ENCODE data around the gene RPS21.

RPS21 gene

DNA sequence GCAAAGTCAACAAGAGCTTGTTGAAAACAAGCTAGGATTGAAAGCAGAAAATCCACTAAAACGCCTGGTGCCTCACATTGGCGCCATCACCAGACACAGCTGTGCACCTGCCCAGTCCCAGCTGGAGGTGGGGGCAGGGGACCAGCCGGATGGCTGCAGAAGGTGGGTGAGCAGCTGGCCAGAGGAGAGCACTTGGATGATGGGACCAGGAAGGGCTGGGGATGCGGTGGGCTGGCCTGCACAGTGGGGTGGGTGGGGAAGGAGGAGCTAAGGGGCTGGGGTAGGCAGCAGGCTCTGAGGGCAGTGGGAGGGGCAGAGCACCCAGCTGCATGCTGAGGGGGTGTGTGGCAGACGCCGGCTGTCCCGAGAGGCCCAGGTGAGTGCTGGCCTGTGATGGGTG, 13.1 kb downstream of the RPS21 start:
- TF ChIP-seq TAF1 (IDR thresholded peaks at IDR 0.05; ENCODE audit: borderline replicate concordance, insufficient read depth, low read length) (no peak), POLR2AphosphoS5 (IDR thresholded peaks at IDR 0.05; ENCODE audit: low read depth, low read length) (no peak), SIN3A (IDR thresholded peaks at IDR 0.05; ENCODE audit: borderline replicate concordance, insufficient read depth, low read length) (no peak), FOXP2 (optimal IDR thresholded peaks at IDR 0.05; ENCODE audit: borderline replicate concordance, extremely low read depth, extremely low read length, insufficient read depth) (no peak)
- TF ChIP-seq, protein P1, sequence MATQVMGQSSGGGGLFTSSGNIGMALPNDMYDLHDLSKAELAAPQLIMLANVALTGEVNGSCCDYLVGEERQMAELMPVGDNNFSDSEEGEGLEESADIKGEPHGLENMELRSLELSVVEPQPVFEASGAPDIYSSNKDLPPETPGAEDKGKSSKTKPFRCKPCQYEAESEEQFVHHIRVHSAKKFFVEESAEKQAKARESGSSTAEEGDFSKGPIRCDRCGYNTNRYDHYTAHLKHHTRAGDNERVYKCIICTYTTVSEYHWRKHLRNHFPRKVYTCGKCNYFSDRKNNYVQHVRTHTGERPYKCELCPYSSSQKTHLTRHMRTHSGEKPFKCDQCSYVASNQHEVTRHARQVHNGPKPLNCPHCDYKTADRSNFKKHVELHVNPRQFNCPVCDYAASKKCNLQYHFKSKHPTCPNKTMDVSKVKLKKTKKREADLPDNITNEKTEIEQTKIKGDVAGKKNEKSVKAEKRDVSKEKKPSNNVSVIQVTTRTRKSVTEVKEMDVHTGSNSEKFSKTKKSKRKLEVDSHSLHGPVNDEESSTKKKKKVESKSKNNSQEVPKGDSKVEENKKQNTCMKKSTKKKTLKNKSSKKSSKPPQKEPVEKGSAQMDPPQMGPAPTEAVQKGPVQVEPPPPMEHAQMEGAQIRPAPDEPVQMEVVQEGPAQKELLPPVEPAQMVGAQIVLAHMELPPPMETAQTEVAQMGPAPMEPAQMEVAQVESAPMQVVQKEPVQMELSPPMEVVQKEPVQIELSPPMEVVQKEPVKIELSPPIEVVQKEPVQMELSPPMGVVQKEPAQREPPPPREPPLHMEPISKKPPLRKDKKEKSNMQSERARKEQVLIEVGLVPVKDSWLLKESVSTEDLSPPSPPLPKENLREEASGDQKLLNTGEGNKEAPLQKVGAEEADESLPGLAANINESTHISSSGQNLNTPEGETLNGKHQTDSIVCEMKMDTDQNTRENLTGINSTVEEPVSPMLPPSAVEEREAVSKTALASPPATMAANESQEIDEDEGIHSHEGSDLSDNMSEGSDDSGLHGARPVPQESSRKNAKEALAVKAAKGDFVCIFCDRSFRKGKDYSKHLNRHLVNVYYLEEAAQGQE (IDR thresholded peaks at IDR 0.05; ENCODE audit: insufficient read depth in 1 of 2, low read depth in 2 of 2, low read length in 2 of 2), result no peak

DNA sequence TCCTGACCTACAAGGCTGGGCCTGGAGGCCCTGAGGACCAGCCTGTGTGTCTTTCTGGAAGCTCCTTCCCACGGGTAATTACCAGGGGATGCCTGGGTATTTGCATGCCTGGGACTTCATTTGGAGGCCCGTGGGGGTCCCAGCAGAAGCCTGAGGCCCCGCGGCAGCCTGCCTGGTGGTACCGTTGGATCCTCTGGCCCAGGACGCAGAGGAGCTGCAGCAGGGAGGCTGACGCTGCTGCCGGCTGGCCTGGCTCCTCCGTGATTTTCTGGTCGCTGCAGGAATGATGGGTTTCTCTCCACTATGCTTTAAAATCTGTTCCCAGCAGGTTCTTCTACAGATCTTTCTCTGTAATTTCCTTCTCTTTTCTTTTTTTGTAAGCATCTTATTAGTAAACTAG, 13.6 kb downstream of the RPS21 start:
- no peak for TF ChIP-seq SIN3A (IDR thresholded peaks at IDR 0.05; ENCODE audit: borderline replicate concordance, insufficient read depth, low read length)

DNA sequence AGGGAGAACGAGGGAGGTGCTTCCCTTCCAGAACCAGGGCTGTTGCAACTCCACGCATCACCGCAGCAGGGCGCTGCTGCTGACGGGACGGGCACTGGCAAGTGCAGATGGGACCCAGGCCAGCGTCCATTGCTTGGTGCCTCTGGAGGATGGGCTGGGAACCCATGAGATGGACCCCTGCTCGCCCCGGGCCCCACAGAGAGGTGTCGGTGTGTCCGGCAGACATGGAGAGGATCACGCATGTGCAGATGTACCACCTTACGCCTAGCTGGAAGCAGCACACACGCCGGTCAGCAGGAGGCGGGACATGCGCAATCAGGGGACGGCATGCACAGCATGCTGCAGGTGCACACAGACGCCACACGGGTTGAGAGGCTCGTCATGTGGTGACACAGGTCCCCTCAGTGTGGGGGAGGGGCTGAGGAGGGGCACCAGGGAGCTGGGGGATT, 14.5 kb downstream of the RPS21 start:
- TF ChIP-seq, protein P1 (IDR thresholded peaks at IDR 0.05; ENCODE audit: insufficient read depth in 1 of 2, low read depth in 2 of 2, low read length in 2 of 2), result no peak
- TF ChIP-seq SIN3A (IDR thresholded peaks at IDR 0.05; ENCODE audit: borderline replicate concordance, insufficient read depth, low read length) (no peak), TAF1 (IDR thresholded peaks at IDR 0.05; ENCODE audit: borderline replicate concordance, insufficient read depth, low read length) (no peak), FOXP2 (optimal IDR thresholded peaks at IDR 0.05; ENCODE audit: borderline replicate concordance, extremely low read depth, extremely low read length, insufficient read depth) (no peak), POLR2AphosphoS5 (IDR thresholded peaks at IDR 0.05; ENCODE audit: low read depth, low read length) (no peak)

DNA sequence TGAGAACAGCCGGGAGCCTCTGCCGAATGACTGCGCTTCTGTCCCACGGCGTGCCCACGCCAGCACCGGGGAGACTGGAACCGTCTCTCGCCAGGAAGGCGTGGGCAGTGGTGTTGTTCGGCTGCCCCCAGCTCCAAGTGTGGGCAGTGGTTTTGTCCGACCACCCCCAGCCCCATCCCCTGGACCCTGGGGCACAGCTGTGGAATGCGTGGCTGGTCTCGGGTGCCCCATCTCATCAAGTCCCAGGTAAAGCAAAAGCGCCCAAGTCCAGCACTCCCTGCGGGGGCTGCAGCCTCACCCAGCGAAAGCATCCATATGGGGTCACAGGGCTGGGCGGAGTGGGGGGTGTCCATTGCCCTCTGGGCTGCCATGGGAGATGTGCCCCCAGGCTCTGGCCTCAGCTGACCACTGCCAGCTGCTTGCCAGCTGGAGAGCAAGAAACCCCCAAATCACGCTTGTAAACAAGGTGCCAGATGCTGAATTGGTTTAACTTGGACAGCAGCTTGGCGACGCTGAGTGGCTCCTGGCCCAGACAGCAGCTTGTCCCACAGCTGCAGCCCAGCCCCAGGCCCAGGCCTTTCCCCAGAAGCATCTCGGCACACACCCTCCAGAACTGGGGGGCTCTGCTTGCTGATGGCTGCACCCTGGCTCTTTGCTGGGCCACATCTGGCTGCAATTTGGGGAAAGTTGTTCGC, 15.7 kb downstream of the RPS21 start:
- TF ChIP-seq TAF1 (IDR thresholded peaks at IDR 0.05; ENCODE audit: borderline replicate concordance, insufficient read depth, low read length) (no peak), SIN3A (IDR thresholded peaks at IDR 0.05; ENCODE audit: borderline replicate concordance, insufficient read depth, low read length) (no peak), POLR2AphosphoS5 (IDR thresholded peaks at IDR 0.05; ENCODE audit: low read depth, low read length) (no peak), FOXP2 (optimal IDR thresholded peaks at IDR 0.05; ENCODE audit: borderline replicate concordance, extremely low read depth, extremely low read length, insufficient read depth) (no peak)
- TF ChIP-seq, protein P1 (IDR thresholded peaks at IDR 0.05; ENCODE audit: insufficient read depth in 1 of 2, low read depth in 2 of 2, low read length in 2 of 2), result no peak

DNA sequence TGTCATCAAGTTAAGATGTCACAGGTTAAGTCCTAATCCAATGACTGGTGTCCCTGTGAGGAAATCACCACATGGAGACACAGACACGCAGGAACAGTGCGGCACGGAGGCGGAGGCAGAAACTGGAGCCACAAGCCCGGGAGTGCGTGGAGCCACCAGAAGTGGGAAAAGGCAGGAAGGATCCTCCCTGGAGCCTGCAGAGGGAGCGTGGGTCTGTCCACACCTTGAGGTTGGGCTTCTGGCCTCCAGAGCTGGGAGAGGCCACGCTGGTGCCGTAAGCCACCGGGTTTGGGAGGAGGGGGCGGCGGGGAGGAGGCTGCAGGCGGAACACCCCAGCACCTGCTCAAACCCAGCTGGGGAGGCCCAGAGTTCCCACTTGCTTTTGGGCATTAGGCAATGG, 16.4 kb downstream of the RPS21 start:
- no peak for TF ChIP-seq FOXP2 (optimal IDR thresholded peaks at IDR 0.05; ENCODE audit: borderline replicate concordance, extremely low read depth, extremely low read length, insufficient read depth)
- TF ChIP-seq POLR2AphosphoS5 (IDR thresholded peaks at IDR 0.05; ENCODE audit: low read depth, low read length), result no peak
- TF ChIP-seq, protein P1 (IDR thresholded peaks at IDR 0.05; ENCODE audit: insufficient read depth in 1 of 2, low read depth in 2 of 2, low read length in 2 of 2), result no peak
- no peak for TF ChIP-seq SIN3A (IDR thresholded peaks at IDR 0.05; ENCODE audit: borderline replicate concordance, insufficient read depth, low read length)
- TF ChIP-seq TAF1 (IDR thresholded peaks at IDR 0.05; ENCODE audit: borderline replicate concordance, insufficient read depth, low read length), result no peak

Data from PFSK-1 (cell line).